NCI-H748 (cell line): ENCODE data around the gene BBOF1.
A peak's percentile ranks its signal among the peaks of the same experiment; 100 is the strongest.

ENCODE experiments used
- DNase-seq: peaks from one replicate; lab custom pipeline; 2025; ENCODE audit not compliant: unreplicated experiment; lab: John Stamatoyannopoulos, UW

Gene BBOF1

DNA sequence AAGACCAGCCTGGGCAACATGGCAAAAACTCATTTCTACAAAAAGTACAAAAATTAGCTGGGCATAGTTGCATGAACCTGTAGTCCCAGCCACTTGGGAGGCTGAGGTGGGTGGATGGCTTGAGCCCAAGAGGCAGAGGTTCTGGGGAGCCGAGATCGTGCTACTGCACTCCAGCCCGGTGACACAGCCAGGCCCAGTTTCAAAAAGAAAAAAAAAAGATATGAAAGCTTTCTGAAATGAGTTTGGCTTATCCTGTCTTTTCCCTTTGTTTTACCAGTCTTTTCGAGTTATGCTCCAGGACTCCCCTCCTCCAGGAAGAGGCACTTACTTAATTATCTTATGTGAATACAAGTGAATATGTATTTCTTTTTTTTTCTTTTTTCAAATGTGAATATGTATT lies 3.2 kb downstream of the BBOF1 start:
- no peak for DNase-seq

DNA sequence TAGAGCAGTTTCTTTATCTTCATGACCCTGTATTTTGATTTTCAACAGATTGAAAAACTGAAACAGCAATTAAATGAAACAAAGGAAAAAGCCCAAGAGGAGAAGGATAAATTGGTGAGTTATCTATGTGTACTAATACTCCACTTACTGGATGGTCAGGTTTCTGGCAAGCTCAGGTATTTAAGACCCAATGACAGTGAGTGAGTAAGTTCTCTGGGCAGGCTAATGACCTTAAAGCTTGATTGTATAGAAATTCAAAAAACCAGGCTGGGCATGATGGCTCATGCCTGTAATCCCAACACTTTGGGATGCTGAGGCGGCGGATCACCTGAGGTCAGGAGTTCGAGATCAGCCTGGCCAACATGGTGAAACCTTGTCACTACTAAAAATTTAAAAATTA lies 10.0 kb downstream of the BBOF1 start:
- DNase-seq = no peak

DNA sequence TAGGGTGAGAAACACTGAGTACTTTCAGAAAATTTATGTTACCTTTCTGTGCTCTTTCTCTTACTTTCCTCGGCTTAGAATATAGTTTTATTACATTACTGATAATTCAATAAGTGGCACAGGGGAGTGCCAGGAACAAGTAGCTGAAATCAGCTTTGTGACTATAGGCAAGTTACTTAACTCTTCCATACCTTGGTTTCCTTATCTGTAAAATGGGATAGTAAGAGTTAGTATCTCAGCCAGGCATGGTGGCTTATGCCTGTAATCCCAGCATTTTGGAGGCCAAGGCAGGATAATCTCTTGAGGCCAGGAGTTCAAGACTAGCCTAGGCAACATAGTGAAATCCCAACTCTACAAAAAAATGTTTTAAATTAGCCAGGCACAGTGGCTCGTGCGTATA lies 15.4 kb downstream of the BBOF1 start:
- DNase-seq = no peak

DNA sequence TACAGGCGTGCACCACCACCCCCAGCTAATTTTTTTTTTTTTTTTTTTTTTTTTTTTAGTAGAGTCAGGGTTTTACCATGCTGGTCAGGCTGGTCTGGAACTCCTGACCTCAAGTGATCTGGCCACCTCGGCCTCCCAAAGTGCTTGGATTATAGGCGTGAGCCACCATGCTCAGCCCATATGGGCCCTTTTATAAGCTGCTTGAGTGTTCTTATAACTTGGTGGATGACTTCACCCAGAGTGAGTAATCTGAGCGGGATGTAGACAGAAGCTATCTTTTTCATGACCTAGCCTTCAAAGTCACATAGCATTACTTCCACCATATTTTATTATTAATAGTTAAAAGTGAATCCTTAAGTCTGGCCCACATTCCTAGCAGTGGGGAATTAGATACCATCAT lies 16.4 kb downstream of the BBOF1 start:
- no peak for DNase-seq

DNA sequence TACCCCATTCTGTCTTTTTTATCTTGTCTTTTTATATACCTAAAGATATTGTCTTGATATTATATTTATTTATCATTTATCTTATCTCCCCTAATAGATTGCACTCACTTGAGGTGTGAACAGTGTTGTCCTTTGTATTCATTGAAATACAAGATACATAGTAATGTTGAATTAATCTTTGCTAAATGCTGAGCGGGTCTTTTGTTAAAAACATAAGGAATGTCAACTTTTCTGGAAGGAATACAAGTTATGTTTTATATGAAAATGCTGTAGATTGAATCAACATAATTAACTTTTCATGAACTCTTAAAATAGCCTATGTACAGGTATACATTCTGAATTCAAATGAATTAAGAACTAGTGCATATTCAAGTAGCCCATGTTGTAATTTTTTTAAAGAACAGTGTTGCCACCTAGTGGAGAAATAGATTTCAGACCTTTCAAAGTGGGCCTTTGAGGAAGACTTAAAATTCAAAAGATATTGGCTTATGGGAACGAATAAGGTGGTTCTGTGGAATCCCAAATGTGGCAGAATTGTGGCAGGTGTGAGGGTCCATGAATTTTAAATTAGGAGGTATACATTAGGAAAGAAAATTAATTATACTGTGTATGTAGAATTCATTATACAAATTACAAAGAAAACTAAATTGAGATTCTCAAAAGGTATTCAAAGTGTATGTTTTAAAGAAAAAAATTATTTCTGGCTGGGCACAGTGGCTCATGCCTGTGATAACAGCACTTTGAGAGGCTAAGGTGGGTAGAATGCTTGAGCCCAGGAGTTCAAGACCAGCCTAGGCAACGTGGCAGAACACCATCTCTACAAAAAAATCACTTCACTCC lies 19.1 kb downstream of the BBOF1 start:
- peak; percentile 61 for DNase-seq

DNA sequence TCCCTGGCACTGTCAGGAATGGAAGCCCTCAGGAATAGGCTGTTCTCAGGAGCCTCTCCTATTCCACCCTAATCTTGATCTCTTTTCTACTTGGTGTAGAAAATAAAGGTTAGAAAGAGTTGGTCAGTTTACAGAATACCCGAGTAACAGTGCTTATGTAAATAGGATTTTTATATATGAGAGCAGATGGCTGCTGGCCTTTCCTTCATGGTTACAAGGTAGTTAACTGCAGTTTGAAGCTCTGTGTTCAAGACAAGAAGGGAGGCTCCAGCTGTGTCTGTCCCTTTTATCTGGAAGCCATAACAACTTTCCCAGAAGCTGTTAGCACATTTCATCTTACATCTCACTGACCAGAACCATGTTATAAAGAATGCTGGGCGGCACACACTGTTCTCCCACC lies 23.1 kb downstream of the BBOF1 start:
- DNase-seq = no peak

DNA sequence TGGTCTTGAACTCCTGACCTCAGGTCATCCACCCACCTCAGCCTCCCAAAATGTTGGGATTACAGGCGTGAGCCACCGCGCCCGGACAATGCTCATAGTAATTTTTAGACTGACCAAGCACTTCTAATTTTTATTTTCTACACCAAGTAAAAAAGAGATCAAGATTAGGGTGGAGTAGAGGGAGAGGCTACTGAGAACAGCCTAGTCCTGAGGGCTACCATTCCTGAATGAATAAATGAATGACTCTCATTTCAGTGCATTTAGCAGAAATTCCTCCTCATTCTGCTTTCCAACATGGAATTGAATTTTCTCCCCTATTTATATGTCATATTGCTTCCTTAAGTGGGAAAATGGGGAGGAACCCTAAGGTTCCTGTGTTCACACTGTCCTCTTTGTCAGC lies 26.4 kb downstream of the BBOF1 start:
- no peak for DNase-seq

DNA sequence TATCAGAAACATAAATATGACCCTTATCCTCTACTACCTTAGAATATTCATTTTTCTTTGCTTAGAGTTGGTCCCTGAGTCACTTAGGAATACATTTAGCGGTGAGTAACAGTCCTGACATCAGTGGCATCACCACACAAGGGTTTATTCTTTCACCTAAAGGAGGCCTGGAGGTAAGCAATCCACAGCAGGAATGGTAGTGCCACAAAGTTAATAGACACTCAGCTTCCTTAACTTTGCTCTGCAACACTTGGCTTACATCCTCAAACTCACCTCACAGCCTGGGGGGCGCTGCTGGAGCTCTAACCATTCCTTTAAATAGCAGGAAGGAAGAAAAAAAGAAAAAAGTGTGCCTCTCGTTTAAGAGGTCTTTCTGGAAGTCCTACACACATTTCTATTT lies 29.1 kb downstream of the BBOF1 start:
- DNase-seq = no peak

DNA sequence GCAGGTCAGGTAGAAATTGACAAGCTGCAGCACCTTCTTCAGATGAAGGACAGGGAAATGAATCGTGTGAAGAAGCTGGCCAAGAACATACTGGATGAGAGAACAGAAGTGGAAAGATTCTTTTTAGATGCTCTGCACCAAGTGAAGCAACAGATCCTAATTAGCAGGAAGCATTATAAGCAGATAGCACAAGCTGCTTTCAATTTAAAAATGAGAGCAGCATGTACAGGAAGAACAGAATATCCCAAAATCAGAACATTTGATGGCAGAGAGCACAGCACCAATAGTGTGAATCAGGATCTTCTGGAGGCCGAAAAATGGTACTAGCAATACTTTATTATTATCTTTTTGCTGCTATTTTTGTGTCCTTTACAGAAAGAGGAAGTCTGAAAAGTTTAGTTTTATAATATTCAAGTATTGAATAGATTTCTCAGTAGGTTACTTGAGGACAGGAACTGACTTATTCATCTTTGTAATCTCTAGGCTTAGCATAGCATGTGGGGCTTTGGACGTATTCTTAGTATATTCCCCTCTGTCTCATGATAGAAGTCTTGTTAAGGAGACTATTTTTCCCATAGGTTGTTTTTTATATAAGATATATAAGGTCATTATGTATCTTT lies 30.8 kb downstream of the BBOF1 start:
- DNase-seq = no peak

DNA sequence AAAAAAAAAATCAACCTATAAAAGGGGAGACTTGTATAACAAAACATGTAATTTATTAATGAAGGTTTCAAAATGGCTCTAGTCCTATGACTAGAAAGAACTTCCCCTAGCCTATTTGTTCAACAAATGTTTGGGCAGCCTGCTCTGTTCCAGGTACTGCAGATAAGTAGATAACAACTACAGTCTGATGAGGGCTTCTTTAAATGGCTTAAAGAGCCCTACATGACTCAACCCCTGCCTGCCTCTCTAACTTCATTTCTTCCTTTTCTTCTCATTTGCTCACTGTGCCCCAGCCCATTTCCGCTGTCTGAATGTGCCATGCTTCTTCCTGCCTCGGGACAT lies 43.6 kb downstream of the BBOF1 start:
- no peak for DNase-seq

DNA sequence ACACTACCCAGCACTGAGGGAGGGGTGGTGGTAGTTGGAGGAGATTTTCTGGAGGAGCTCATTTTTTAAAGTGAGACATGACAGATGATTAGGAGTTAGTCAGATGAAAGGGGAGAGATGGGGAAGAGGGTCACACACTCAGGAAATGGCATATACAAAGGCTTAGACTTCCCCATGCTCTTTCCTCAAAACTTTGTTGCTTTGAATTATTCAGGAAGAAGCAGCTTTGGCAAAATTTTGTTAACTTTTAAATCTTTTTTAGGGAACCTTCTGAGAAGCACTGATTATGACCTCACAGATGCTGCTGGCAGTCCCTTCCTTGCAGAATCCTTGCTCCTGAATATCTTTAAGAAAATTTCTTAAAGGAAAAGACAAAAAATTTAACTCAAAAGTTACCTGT lies 45.3 kb downstream of the BBOF1 start:
- no peak for DNase-seq

DNA sequence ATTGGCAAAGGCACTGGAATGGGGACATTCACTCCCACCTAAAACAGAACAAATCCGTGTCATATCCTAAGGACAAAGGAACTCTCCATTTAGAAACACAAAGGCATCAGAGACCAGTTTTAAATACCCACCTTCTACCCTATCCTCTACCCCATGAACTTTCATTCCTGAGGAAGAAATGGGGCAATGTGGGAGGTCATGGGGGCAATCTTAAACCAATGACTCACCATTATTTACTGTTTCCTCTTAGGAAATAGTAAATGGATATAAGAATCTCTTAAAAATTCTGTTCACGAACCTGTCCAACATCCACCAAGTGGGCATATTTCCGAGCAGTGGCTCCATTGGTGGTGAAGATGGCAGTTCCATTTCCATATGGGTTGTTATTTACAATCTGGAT lies 45.7 kb downstream of the BBOF1 start:
- DNase-seq = no peak

DNA sequence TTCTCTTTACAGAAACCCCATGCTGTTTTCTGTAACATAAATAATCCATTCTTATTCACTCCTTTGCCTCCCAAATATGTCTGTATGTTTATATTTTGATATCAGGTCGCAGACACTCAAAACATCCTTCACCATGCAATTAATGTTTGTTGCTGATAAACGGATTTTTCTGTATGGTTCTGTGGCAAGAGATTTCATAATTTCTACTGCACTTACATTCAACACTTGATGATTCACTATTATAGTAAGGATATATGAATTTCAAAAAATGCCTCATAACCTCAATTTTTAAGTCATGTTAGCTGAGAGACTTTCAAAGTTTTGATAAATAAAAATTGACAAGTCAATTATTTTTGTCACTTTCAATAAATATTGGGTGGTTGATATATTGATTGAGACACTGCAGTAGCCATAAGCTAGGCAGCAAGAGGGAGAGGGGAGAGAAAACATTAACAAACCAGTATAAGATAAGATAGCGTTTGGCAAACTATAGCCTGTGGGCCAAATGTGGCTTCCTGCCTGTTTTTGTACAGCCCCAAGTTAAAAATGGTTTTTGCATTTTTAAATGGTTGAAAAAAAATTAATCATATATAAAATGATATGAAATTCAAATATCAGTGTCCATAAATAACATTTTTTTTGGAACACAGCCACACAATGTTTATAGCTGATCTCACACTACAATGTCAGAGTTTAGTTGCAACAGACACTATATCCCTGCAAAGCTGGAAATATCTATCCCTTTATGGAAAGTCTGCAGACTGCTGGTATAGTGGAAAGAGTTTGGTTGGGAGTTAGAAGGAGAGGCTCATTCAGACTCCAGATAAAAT lies 46.8 kb downstream of the BBOF1 start:
- DNase-seq = no peak

DNA sequence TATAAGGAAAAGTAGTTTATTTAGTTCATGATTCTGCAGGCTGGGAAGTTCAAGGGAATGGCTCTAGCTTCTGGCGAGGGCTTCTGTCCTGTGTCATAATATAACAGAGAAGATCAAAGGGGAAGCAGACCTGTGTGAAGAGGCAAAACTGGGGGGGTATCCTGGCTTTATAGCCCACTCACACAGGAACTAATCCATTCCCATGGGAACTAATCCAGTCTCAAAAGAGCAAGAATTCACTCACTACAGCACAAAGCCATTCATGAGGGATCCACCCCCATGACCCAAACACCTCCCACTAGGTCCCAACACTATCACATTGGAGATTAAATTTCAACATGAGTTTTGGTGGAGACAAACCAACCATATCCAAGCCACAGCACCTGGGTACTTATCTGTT lies 58.3 kb downstream of the BBOF1 start:
- no peak for DNase-seq

DNA sequence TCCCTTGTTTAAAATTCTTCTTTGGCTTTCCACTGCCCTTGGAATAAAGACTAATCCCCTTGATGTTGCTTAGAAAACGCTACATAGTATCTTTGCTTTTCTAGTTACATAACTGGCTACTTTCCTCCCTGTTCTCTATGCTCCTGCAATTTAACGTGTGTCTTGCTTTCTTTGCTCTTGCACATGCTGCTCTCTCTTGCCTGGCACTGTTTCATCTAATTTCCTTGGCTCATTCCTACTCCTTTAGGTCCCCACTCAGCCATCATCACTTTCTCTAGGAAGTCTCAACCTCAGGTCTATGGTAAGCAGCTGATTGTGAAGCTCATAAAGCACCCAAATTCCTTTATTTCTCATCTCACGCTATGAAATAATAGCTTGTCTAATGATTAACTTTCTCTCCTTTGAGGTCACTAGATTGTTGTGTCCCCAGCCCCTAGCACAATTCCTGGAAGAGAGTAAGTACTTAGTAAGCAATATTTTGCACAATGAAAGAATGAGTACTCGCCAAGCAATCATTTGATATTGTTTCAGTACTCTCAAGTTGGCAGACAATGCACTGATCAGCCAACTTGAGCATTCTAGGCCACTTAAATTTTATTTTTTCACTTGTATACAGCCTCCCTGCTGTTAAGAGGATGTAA lies 61.8 kb downstream of the BBOF1 start:
- DNase-seq = no peak

DNA sequence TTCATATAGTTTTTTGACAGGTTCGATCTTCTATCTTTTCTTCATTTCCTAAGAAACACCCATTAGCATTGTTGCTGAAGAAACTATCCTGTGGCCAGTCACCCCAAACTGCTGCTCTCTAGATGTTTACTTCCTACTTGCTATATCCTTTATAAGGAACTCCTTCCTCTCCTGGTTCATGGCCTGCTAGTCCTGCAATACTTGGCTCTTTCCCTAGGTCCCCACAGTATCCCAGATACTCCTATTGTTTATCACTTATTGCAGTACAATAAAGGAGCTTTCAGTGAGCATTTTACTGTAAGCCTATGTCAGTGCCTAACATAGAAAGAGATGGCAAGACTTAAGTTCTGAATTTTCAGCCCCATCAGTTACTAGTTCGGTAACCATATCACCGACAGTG lies 62.3 kb downstream of the BBOF1 start:
- no peak for DNase-seq

DNA sequence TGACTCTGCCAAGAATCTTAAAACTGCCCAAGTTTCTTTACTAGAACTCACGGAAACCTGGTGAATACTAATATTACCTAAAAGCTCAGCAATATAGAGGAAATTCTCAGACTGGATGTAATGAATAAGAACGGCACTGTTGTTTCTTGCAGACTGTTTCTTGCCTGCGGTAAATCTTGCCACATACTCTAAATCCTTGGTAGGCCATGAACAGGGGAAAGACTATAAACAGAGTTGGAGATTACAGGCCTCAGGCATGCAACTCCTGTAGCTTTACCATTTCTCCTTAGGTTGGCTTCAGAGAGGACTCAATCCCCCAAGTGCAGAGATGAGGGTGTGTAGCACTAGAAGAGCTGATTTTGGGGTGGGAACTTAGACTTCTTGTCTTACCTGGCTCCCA lies 64.0 kb downstream of the BBOF1 start:
- no peak for DNase-seq

DNA sequence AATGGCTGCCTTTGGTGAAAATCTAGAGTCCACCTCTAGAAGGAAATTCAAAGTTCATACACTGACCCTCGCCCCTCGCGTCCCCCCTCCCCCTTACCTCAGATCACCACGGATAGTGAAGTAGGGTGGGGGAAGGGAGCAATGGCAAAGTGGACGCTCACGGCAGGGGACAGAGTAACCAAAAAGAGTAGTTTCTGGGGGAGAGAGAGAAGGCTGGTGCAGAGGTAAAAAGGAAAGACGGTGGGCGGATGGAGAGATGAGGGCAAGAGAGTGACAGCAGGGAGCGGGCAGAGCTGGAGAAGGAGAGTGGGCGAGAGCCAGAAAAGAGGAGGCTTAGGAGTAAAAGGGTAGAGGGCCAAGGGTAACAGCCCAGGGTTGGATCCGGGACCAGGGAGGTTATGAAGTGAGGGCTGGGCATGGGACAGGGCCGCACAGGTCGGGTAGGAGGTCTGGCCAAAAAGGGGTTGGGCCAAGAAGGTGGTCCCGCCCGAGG lies 64.7 kb downstream of the BBOF1 start:
- no peak for DNase-seq

DNA sequence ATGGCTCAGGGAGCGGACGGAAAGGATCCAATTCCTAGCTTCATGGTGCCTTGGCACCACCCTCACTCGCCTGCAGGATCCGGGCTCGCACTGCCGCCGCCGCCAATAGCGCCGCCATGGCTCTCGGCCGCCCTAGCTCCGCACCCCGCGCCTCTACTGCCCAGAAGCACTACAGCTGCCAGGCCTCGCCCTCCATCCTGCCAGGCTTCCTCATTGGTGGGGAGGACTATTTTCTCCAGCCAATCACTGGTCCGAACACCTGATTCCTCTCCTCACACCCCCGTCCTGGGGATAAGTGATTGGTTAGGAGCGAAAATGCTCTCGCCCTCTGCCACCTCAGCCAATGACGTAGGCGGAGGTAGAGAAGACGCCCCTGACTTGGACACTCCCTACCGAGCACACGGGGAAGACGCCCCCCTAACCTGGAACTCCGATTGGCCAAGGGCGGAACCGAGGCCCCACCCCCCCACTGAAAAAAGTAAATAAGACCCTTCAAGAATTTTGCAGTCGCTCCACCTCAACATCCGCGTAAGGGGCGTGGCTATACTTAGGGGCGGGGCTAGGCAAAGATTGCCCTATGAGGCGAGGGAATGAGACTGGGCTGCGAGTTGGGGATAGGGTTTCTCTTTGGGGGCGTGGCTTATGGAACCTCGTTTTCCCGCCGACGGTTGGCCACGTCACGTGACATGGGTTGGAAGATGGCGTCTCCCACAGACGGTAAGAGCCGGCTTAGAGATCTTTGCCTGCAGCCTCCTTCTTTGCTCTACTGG lies 65.3 kb downstream of the BBOF1 start, which contains the start of the genes ALDH6A1 and LIN52:
ALDH6A1 (minus strand) TSS at position 177 of the 770 bp plus-strand sequence; CDS start at position 118, 59 bp downstream.
LIN52 (plus strand) TSS at position 680 of the 770 bp plus-strand sequence; CDS start at position 699, 19 bp downstream.
- DNase-seq = peak; percentile 100

DNA sequence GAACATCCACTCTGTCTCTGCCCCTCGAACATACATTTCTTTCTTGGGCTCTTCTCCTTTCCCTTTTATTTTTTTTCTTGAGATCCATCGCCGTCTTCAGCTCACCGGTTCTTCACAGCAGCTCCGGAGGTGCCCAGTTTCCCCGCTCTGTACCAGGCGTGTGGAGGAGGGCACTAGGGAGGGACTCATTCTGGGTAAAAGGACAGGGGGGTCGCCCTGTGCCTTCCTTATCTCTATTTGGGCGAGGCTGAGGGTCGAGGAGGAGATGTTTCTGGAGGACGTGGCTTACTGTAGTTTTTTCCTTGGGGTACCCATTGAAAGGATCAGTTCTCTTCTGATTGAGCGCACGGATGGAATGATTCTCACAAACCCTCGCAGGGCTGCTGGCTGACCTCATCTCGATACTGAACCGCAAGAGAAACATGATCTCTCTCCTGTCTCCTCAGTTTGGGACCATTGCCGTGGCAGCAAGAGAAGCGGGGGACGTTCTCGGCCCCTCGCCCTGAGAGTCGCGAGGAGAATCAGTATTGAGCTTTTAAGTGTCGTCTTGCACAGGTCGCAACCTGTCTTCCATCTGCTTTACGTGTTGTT lies 66.0 kb downstream of the BBOF1 start:
- peak; percentile 64 for DNase-seq
